Pons (tissue), 1 donor: ENCODE results near the gene EGFL7.

ENCODE experiments used
- DNase-seq: peaks from one replicate; pipeline ENCODE4 v3.0.0-alpha.2; 2016; ENCODE audit warnings: low spot score

Gene EGFL7

GRCh38 chr9:136644343-136644592 lies 18.4 kb upstream of the EGFL7 start:
- DNase-seq, result peak; percentile 28

DNA sequence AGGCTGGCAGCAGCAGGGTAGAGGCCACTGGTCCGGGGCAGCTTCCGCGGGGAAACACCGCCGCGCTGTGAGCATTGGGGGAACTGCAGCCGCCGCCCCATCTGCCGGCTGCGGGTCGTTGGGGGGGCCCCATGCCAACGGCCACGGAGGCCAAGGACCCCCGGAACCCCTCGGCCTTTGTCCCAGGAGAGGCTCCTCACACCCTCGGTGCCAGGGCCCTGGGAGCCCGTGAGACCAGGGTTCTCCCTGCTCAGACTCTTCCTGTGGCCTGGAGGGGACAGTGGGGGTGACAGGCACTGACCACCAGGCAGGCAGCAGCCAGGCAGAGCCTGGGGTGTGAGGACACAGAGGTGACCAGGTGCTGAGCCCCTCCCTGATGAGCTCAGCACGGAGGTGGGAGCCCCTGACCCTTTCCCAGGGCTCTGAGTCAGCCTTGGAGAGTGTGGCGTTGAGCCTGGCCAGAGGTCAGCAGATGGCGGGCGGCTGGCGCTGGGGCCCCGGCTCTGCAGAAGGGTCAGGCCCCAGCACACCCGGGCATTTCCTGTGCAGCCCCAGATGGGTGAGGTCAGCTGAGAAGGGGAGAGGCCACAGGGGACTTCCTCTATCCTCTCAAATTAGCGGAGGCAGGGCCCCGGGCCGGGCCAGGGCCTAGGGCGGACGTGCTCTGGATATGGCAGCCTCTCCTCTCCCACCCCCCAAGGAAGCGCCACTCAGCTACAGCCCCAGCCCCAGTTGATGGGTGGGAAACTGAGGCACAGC lies 17.9 kb upstream of the EGFL7 start:
- peak; percentile 45 for DNase-seq

DNA sequence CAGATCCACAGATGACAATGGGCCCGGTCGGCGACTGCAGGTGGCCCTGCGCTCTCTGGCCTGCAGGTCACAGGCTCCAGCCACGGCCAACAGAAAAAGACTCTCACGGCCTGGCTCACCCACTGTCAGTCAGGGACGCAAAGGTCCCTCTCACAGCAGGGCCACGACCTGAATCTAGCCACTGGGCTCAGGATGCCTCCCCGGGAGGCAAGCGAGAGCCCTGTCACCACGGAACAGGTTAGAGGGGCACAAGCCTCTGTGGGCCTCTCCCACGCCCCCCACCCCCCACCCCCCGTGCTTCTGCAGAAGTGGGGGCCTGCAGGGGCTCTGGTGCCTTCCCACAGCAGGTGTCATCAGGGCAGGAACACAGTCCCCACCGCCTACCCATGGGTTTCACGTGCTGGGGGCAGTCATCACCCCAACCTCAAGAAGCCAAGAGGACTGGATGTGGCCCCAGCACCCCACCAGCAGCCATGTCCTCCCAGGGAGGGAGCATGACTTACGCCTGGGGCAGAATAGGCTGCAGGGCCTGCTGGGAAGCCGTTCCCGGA lies 17.3 kb upstream of the EGFL7 start:
- no peak for DNase-seq

- DNase-seq, result no peak
Measured at GRCh38 chr9:136645903-136646754, 16.6 kb upstream of the EGFL7 start.

DNA sequence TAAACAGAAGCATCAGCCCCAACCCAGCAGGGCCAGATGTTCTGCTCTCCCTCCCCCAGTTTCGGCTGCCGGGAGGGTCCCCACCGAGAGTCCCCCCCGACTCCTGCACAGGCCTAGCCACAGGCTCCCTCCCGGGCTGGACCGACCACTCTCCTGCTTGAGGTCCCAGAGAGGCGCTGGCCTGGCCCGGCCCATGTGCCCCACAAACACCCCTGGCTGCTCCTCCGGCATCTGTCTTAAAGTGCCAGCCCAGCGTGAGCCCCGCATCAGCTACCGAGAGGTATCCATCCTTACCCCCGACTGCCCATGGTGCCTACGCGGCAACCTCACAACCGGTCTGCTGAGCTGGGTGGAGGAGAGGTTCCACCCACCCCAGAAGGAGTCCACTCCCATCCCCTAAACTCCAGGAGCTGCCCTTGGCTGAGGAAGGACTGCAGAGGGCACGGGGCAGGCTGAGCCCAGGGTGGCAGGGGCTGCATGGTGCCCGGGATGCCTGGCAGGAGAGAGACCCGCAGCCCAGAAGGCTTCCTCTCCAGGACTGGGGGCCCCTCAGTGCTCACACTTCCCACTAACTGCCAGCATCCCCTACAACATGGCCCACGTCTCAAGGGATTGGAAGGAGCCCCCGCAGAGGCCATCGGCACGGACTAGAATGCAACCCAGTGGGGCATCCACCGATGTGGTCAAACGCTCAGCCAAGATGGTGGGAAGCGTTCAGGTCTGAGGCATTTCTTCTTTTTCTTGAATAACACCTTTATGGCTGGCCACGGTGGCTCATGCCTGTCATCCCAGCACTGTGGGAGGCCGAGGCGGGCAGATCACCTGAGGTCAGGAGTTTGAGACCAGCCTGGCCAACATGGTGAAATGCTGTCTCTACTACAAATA lies 15.6 kb upstream of the EGFL7 start:
- DNase-seq, result no peak

DNA sequence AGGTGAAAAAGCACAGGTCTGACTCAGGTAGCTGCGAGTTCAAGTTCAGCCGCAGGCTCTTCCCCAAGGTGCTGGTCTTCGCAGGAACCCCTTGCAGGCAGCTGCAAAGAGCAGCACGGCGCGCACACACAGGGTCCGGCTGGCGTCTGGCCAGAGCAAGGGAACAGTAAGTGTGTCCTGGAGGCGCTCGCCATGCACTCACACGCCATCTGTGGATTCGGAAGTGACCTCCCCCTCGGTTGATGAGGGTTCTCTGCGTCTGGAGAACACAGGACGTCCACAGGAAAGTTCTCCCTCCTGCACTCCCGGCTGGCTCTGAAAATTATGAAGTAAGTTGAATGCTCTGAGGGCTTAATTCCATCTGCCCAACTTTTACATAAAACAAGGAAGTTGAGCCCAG lies 14.0 kb upstream of the EGFL7 start:
- peak; percentile 18 for DNase-seq

GRCh38 chr9:136650021-136650420 lies 12.7 kb upstream of the EGFL7 start:
- DNase-seq, result no peak

DNA sequence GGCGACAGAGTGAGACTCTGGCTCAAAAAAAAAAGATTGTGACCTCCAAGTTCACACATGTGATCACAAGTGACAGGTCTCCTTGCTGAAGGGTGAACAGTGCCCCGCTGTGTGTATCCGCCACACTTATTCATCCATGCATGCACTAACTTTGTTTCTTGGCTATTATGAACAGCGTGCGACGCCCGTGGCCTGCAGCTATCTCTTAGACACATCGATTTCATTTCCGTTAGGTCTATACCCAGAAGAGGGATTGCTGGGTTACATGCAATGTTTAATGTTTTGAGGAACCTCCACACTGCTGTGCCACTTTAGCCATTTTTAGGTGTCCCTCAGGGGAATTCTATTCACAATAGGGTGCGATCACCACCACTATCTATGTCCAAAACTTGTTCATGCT lies 12.1 kb upstream of the EGFL7 start:
- no peak for DNase-seq

- no peak for DNase-seq
Measured at GRCh38 chr9:136651860-136652259, 10.9 kb upstream of the EGFL7 start.

GRCh38 chr9:136653323-136654079 lies 9.2 kb upstream of the EGFL7 start:
- no peak for DNase-seq

- no peak for DNase-seq
Measured at GRCh38 chr9:136654820-136655535, 7.7 kb upstream of the EGFL7 start.

DNA sequence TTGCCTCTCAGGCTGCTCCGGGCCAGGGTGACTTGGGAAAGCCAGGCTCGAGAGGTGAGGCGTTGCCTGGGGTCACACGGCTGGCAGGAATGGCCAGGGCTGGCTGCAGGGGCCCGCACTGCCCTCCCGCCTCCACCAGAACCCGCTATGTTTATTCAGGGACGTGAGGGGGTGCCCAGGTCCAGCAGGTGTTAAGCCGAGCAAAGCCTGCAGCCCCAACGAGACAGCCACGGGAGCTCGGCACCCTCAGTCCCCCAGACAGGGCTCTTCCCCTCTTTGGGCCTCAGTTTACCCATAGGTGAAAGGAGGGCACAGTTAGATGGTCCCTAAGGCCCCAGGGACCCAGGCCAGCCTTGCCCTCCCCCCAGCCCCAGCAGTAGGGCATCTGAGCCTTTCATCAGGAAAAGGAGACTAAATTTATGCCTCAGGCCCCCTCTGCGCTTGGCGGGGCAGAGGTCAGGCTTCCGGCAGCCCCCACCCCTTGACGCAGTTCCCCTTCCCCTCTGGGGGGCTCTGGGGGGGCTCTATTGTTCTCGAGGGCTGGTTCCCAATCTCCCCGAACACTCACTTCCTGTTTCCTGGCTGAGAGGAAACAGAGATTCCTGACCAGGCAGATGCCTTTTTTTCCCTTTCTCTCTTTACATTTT lies 7.1 kb upstream of the EGFL7 start:
- DNase-seq, result no peak

- DNase-seq, result no peak
Measured at GRCh38 chr9:136656183-136656738, 6.5 kb upstream of the EGFL7 start.

DNA sequence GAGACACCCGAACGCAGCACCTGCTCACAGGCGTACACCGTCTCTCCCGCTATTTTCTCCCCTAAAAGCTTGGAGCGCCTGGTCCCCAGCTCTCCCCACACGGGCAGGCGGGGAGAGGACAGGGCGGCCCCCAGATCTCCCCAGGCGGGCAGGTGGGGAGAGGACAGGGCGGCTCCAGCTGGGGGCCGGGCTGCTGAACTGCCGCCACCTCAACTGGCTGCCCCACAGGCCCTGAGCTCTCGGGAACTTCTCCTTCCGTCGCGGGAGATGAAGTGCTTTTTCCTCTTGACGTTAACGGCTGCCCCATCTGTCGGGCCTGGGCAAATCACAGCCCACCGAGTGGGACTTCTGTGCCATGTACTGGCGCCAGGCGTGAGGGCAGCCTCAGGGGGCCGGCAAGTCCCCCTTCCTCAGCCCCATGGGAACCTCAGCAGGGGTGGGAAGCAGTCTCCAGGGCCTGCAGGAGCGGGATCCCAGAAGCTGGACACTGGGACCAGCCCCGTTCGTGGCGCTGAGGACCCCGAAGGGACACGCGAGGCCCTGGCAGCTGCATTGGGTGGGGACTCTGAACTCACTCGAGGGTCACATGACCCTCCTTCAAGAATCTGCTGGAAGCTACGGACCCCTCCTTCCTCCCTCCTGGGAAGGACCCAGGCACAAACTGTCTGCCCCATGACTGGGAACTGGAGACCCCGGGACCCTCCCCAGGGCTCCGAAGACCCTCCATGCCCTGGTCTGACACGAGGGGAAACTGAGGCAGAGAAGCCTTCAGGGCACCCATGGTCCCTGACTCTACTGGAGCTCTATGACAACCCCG lies 5.7 kb upstream of the EGFL7 start:
- DNase-seq, result no peak

DNA sequence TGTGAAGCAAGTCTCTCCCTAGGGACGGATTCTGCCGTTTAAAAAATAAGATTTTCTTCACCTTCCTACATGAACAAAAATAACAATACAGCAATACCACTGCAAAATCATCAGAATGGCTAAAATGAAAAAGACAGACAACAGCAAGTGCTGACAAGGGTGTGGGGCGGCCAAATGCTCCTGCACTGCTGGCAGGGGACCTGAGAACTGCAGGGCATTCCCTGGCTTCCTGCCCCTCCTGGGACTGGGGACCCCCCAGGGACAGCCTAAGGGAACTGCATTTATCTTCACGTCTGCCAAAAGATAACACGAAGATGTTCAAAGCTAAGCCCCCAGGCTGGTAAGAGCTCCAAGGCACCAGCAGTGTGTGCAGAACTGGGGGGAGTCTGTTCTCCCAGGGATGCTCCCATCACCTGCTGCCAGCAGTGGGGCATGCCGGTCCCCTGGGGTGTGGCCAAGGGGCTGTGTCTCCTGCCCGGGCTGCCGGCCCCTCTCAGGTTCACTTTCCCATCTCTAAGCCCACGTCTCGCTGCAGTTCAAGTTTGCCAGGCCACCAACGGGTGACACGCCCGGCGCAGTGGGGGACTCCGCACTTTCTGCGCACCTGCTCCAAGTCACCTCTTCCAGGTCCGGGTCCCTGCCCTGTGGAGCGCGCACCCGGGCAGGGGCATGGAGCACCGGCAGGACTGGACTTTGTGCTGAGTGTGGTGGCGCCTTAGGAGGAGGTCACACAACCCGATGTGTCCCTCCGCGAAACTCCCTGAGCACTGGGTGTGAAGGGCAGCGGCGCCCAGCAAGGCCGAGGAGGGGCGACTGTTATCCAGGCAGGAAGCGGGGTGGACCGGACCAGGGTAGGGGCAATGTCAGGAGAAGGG lies 4.5 kb upstream of the EGFL7 start:
- DNase-seq, result no peak

GRCh38 chr9:136658849-136659535 lies 3.7 kb upstream of the EGFL7 start:
- no peak for DNase-seq
